Measurements from ENCODE around the gene OLFM1.

Gene OLFM1

GRCh38 chr9:135045264-135045927 lies 42.1 kb upstream of the OLFM1 start:
- no peak for TF ChIP-seq CTCF (conservative IDR thresholded peaks at IDR 0.05; ENCODE audit: low read depth, low read length)
- DNase-seq (ENCODE audit: low read depth): no peak
- no peak overlapping the region for H3K4me3 ChIP-seq (ENCODE audit: low read depth, low read length)

GRCh38 chr9:135045928-135046738 lies 41.3 kb upstream of the OLFM1 start:
- TF ChIP-seq CTCF (conservative IDR thresholded peaks at IDR 0.05; ENCODE audit: low read depth, low read length): no peak

GRCh38 chr9:135046739-135047350 lies 40.6 kb upstream of the OLFM1 start:
- H3K4me3 ChIP-seq (ENCODE audit: low read depth, low read length): no peak overlapping the region
- DNase-seq (ENCODE audit: low read depth): no peak
- no peak for TF ChIP-seq CTCF (conservative IDR thresholded peaks at IDR 0.05; ENCODE audit: low read depth, low read length)

More at GRCh38 chr9:135045928-135046738, 41.3 kb upstream of the OLFM1 start:
- no peak overlapping the region for H3K4me3 ChIP-seq (ENCODE audit: low read depth, low read length)
- no peak for DNase-seq (ENCODE audit: low read depth)

- no peak for DNase-seq (ENCODE audit: low read depth)
- no peak overlapping the region for H3K4me3 ChIP-seq (ENCODE audit: low read depth, low read length)
- no peak for TF ChIP-seq CTCF (conservative IDR thresholded peaks at IDR 0.05; ENCODE audit: low read depth, low read length)
Measured at GRCh38 chr9:135047521-135047920, 39.9 kb upstream of the OLFM1 start.

- no peak for DNase-seq (ENCODE audit: low read depth)
- H3K4me3 ChIP-seq (ENCODE audit: low read depth, low read length): no peak overlapping the region
- TF ChIP-seq CTCF (conservative IDR thresholded peaks at IDR 0.05; ENCODE audit: low read depth, low read length): no peak
Measured at GRCh38 chr9:135048046-135048757, 39.3 kb upstream of the OLFM1 start.

GRCh38 chr9:135048758-135049444 lies 38.6 kb upstream of the OLFM1 start:
- no peak for TF ChIP-seq CTCF (conservative IDR thresholded peaks at IDR 0.05; ENCODE audit: low read depth, low read length)
- DNase-seq (ENCODE audit: low read depth): no peak
- no peak overlapping the region for H3K4me3 ChIP-seq (ENCODE audit: low read depth, low read length)
